IPS-20b (cell line): ENCODE results near the gene TMEM45B.
"Not testable (repeated sequence)": the region's sequence is repeated elsewhere in the genome, so short reads cannot be mapped to it uniquely, and the experiment has no call there.

Experiments used
- H3K27ac ChIP-seq: one replicate; pipeline ENCODE4 v1.5.1; 2013; ENCODE audit warnings: low read length
- H3K27me3 ChIP-seq: 2 replicates; pipeline ENCODE4 v1.6.1; 2013; ENCODE audit warnings: mild to moderate bottlenecking, low read length, inconsistent platforms; ENCODE audit not compliant: insufficient read depth
- H3K36me3 ChIP-seq: 2 replicates; pipeline ENCODE4 v1.6.1; 2013; ENCODE audit warnings: low read depth, mild to moderate bottlenecking, inconsistent platforms, low read length, moderate library complexity; ENCODE audit not compliant: insufficient read depth
- H3K4me1 ChIP-seq: 2 replicates; pipeline ENCODE4 v1.6.1; 2013; ENCODE audit warnings: mild to moderate bottlenecking, control low read depth, inconsistent platforms, low read length, moderate library complexity; ENCODE audit not compliant: insufficient read depth
- H3K4me3 ChIP-seq: 2 replicates; pipeline ENCODE4 v1.5.1; 2013; ENCODE audit warnings: mild to moderate bottlenecking, low read length, inconsistent platforms
- H3K9ac ChIP-seq: 2 replicates; pipeline ENCODE4 v1.6.1; 2013; ENCODE audit warnings: low read depth, mild to moderate bottlenecking, inconsistent platforms, low read length, moderate library complexity
- H3K9me3 ChIP-seq: 2 replicates; pipeline ENCODE4 v1.6.1; 2013; ENCODE audit warnings: mild to moderate bottlenecking, low read depth, low read length, inconsistent platforms; ENCODE audit not compliant: insufficient read depth

Gene TMEM45B

DNA sequence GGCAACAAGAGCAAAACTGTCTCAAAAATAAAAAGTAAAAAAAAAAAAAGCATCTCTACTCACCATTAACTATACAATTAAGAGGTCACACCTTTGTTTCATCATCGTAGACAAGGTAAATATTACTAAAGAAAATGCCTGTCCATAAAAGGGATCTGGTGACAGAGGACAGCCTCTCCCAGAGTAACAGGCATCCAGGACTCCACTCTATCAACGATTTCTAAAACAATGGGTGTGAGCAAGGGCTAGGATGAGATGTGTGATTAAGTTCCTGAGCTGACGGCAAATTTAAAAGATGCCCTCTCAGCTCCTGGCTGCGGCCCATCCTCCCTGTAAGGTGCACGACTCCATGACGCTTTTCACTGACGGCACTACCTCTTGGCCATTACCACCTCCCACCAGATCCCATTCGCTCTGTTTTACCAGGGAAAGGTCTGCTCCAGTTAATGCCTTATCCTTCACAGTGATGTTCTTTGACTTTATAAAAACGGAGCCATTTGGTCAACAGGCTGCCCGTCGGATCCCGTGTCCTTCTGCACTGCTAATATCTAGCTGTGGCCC, 2.3 kb upstream of the TMEM45B start:
- H3K27ac ChIP-seq: no peak overlapping the region
- no peaks in the 10 kb centered on the region for H3K9me3 ChIP-seq
- H3K36me3 ChIP-seq: no peaks in the 10 kb centered on the region
- peaks cover 54% of the 10 kb centered on the region for H3K27me3 ChIP-seq
- no peaks in the 10 kb centered on the region for H3K4me1 ChIP-seq
- no peak overlapping the region for H3K4me3 ChIP-seq
- H3K9ac ChIP-seq: no peak overlapping the region

GRCh38 chr11:129814244-129815014, 1.2 kb upstream of the TMEM45B start:
- peaks cover 65% of the 10 kb centered on the region for H3K27me3 ChIP-seq
- no peak overlapping the region for H3K4me3 ChIP-seq
- H3K9ac ChIP-seq: no peak overlapping the region
- no peaks in the 10 kb centered on the region for H3K4me1 ChIP-seq
- no peaks in the 10 kb centered on the region for H3K36me3 ChIP-seq
- no peaks in the 10 kb centered on the region for H3K9me3 ChIP-seq
- H3K27ac ChIP-seq: no peak overlapping the region

GRCh38 chr11:129817534-129818051, 1.9 kb downstream of the TMEM45B start:
- Histone ChIP-seq H3K27ac (no peak overlapping the region), H3K27me3 (peaks cover 65% of the 10 kb centered on the region), H3K4me3 (no peak overlapping the region), H3K36me3 (no peaks in the 10 kb centered on the region), H3K9ac (no peak overlapping the region), H3K9me3 (no peaks in the 10 kb centered on the region), H3K4me1 (no peaks in the 10 kb centered on the region)

DNA sequence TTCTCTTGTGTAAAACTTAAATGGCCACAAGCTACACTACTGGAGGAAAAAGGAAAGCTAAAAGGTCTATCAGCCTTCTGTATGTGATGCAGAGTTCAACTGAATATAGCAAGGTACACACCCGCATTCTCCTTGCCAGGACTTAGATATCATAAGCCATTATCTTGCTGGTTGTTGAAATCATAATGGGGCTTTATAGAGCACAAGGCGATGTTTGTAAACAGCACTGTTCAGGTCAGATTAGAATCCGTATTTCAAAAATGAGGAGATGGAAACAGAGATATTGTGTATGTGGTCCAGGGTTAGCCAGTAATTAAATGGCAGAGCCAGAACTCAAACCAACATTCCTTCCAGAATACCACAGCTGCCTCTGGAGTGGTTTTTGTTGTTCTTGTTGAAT, 2.6 kb downstream of the TMEM45B start:
- H3K9me3 ChIP-seq, H3K4me3 ChIP-seq, H3K4me1 ChIP-seq, H3K9ac ChIP-seq, H3K27ac ChIP-seq, H3K36me3 ChIP-seq: not testable (repeated sequence)
- H3K27me3 ChIP-seq: peaks cover 62% of the 10 kb centered on the region

DNA sequence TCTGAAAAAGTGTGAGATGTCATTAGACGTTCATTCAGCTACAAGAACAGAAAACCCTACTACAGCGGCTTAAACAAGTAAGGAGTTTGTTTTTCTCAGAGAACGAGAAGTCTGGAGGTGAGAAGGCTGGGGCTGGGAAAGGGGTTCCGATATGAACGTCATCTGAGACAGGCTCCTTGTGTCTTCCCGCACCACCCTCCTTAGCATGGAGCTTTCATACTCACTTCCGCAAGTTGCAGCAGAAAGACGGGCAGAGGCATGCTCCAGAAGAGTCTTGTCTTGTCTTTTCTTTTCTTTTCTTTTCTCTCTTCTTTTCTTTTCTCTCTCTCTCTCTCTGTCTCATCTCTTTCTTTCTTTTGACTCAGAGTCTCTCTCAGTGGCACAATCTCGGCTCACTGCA, 3.6 kb downstream of the TMEM45B start:
- no peak overlapping the region for H3K4me3 ChIP-seq
- no peaks in the 10 kb centered on the region for H3K4me1 ChIP-seq
- H3K9me3 ChIP-seq: no peaks in the 10 kb centered on the region
- H3K36me3 ChIP-seq: no peaks in the 10 kb centered on the region
- no peak overlapping the region for H3K9ac ChIP-seq
- peaks cover 52% of the 10 kb centered on the region for H3K27me3 ChIP-seq
- no peak overlapping the region for H3K27ac ChIP-seq

GRCh38 chr11:129820228-129820627, 4.6 kb downstream of the TMEM45B start:
- not testable (repeated sequence) for H3K27ac ChIP-seq, H3K36me3 ChIP-seq, H3K4me1 ChIP-seq

DNA sequence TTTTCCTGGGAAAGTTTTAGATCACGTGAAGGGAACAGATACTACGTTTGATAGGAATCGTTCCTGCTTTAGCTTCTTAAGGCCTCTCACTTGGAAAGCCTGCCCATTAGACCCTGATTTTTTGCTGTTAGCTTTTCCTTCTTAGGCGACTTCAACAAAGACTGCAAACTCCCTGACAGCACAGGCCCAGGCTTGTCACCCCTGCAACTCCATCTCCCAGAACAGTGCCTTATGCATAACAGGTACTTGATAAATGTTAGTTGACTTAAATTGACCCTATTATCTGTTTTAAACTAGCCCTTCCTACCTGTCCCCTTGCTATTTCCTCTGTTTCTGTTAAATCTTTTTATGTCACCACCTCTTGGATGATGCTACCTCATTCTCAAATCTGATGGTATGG, 7.6 kb downstream of the TMEM45B start:
- not testable (repeated sequence) for H3K4me1 ChIP-seq, H3K27ac ChIP-seq, H3K4me3 ChIP-seq, H3K36me3 ChIP-seq, H3K9me3 ChIP-seq, H3K9ac ChIP-seq
- H3K27me3 ChIP-seq: peaks cover 11% of the 10 kb centered on the region

More at GRCh38 chr11:129820228-129820627, 4.6 kb downstream of the TMEM45B start:
- H3K9ac ChIP-seq, H3K9me3 ChIP-seq, H3K4me3 ChIP-seq: not testable (repeated sequence)
- H3K27me3 ChIP-seq: peaks cover 42% of the 10 kb centered on the region

- not testable (repeated sequence) for H3K27ac ChIP-seq, H3K9ac ChIP-seq, H3K4me3 ChIP-seq, H3K4me1 ChIP-seq, H3K36me3 ChIP-seq, H3K9me3 ChIP-seq, H3K27me3 ChIP-seq
Observed at GRCh38 chr11:129823799-129824198, 8.2 kb downstream of the TMEM45B start.

DNA sequence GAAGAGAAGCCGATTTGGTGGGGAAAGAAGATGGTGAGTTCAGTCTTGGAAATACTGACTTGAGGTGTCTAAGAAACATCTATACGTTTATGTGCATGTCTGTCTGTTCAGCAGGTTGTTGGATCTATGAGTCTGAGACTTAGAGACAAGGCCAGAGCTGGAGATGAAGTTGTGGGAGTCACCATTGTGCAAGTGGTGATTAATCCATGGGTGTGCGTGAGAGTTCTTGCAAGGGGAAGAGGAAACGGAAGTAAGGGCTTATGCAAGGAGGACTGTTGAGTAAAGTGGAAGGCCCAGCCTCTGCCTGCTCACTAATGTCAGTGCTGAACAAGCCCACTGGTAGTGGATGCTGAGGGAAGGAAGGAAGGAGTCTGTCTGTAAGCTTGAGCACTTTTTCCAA, 9.7 kb downstream of the TMEM45B start:
- no peaks in the 10 kb centered on the region for H3K9me3 ChIP-seq
- H3K27me3 ChIP-seq: no peaks in the 10 kb centered on the region
- H3K4me3 ChIP-seq: no peak overlapping the region
- no peak overlapping the region for H3K9ac ChIP-seq
- no peaks in the 10 kb centered on the region for H3K4me1 ChIP-seq
- no peak overlapping the region for H3K27ac ChIP-seq
- no peaks in the 10 kb centered on the region for H3K36me3 ChIP-seq

DNA sequence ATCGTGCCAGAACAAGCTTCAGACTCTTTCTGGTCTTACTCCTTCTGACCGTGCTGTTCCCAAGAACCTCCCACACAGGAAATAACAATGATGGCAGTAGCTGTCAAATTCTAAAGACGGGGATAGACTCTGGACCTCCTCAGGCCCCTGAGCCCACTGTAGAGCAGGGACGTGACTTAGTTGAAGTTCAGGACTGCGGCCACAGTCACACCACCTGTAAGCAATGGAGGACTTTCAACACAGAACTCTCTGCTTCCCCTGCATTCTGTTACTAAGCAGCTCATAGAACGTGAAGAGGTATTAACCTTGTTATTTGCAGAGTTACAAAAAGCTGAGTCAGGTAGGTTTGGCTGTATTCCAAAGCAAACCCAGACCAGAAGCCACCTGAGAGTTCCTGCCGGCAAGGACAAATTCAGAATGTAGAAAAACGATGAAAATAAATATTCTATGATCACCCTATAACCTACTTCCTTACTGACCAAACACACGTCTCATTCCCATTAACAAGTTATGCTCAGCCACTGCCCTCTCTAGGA, 12.7 kb downstream of the TMEM45B start:
- no peaks in the 10 kb centered on the region for H3K36me3 ChIP-seq
- H3K4me1 ChIP-seq: no peaks in the 10 kb centered on the region
- H3K27me3 ChIP-seq: no peaks in the 10 kb centered on the region
- no peak overlapping the region for H3K9ac ChIP-seq
- H3K9me3 ChIP-seq: no peaks in the 10 kb centered on the region
- no peak overlapping the region for H3K4me3 ChIP-seq
- no peak overlapping the region for H3K27ac ChIP-seq

DNA sequence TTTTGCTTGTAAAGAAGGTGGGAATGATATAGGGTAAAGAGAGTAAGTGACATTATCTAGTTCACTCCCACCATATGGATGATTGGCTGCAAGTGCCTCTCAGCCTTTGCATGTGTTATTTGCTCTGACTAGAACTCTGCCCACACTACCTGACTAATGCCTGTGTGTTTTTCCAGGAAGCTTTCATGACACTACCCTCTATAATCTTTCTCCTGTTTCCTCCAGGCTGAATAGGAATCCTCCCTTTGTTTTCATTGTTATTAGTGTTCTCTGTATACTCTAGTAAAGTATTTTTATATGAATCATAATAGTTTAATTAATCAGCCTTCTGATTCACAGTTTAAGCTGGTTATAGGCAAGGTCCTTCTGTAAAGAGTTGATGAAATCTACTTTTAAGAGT, 13.8 kb downstream of the TMEM45B start:
- H3K9me3 ChIP-seq, H3K9ac ChIP-seq, H3K27ac ChIP-seq, H3K4me1 ChIP-seq, H3K36me3 ChIP-seq, H3K27me3 ChIP-seq, H3K4me3 ChIP-seq: not testable (repeated sequence)

GRCh38 chr11:129831227-129831626, 15.6 kb downstream of the TMEM45B start:
- H3K9me3 ChIP-seq, H3K4me3 ChIP-seq, H3K9ac ChIP-seq, H3K36me3 ChIP-seq, H3K27me3 ChIP-seq, H3K4me1 ChIP-seq, H3K27ac ChIP-seq: not testable (repeated sequence)
